Transverse colon (tissue), 4 donors: ENCODE measurements around the gene GALNT18. TPM values are rescaled to one million over a fixed set of nuclear protein-coding genes. Genes with fewer than 3 reads are reported as not detected.
A peak's percentile ranks its signal among the peaks of the same experiment; 100 is the strongest.

ENCODE experiments used
- DNase-seq: peaks from one replicate; pipeline ENCODE4 v3.0.0-alpha.2; 2019
- H3K27ac ChIP-seq, 4 donors: fragments of 200-600 bp; sonication (generic); 2 replicates each; pipeline ENCODE4 v1.5.1; 2016 to 2018; ENCODE audit warnings: inconsistent platforms in 4 of 4
- H3K27me3 ChIP-seq: fragments of 200-600 bp; sonication (generic); 2 replicates; pipeline ENCODE4 v1.5.1; 2017; ENCODE audit warnings: inconsistent platforms
- H3K36me3 ChIP-seq, 4 donors: fragments of 200-600 bp; sonication (generic); 2 replicates each; pipeline ENCODE4 v1.5.1; 2017 to 2019; ENCODE audit warnings: inconsistent platforms in 4 of 4
- H3K4me1 ChIP-seq, 4 donors: fragments of 200-600 bp; sonication (generic); 2 replicates each; pipeline ENCODE4 v1.5.1; 2017 to 2020; ENCODE audit warnings: inconsistent platforms in 4 of 4
- H3K4me3 ChIP-seq, 4 donors: fragments of 200-600 bp; sonication (generic); 1 replicate in 1 of 4; 2 replicates in 3 of 4; pipeline versions ENCODE4 v1.5.1 to v1.6.1; 2017 to 2019; ENCODE audit warnings: inconsistent platforms in 4 of 4
- H3K9me3 ChIP-seq, 2 donors: fragments of 200-600 bp; sonication (generic); 2 replicates each; pipeline ENCODE4 v1.5.1; 2017 to 2019; ENCODE audit warnings: inconsistent platforms in 2 of 2
- CTCF ChIP-seq, 5 experiments: fragments of 200-600 bp in 3 of 5; fragments of 450-650 bp in 2 of 5; sonication (generic) in 3 of 5; IDR thresholded peaks; 1 replicate in 2 of 5; 2 replicates in 3 of 5; pipeline ENCODE4 v1.5.1; 2016 to 2017; ENCODE audit warnings: antibody characterized with exemption in 5 of 5, inconsistent platforms in 3 of 5, mild to moderate bottlenecking in 2 of 5, moderate library complexity in 1 of 5
- EP300 ChIP-seq: sonication (generic); formaldehyde crosslinking; IDR thresholded peaks from one replicate; pipeline ENCODE4 v1.6.1; 2017; ENCODE audit warnings: antibody characterized with exemption, low read depth
- POLR2A ChIP-seq: fragments of 450-650 bp; IDR thresholded peaks from one replicate; pipeline ENCODE4 v1.6.1; 2016; ENCODE audit warnings: antibody characterized with exemption, mild to moderate bottlenecking, moderate library complexity
- POLR2AphosphoS5 ChIP-seq, 3 donors: sonication (generic); formaldehyde crosslinking; IDR thresholded peaks; one replicate each; pipeline ENCODE4 v1.6.1; 2016; ENCODE audit warnings: antibody characterized with exemption in 3 of 3
- WGBS, 2 donors: methylation state at CpG; one replicate each; pipeline ENCODE4 v1.1.5; 2018; ENCODE audit warnings: low coverage in 1 of 2; 5-methylcytosine and 5-hydroxymethylcytosine counted together
- in situ Hi-C, 4 donors: fragments of 200-750 bp; cut with MboI; loops; one replicate each; pipeline versions ENCODE4 v1.15.0 to v1.15.1; 2017; ENCODE audit warnings: low sequenced_read_pairs in 3 of 4, low pct_ligation_motif_present in 1 of 4, low pct_unique_long_range_greater_than_20kb in 1 of 4
- intact Hi-C: fragments of 100-400 bp; cut with DNase I; formaldehyde crosslinking; loops from one replicate; pipeline ENCODE4 v1.15.1; 2023; ENCODE audit warnings: low total_unique reads
- total RNA-seq, 4 donors: library from RNA; depleted of rRNA; stranded (reverse); fragments of >200 nt; gene quantifications; one replicate each; pipeline ENCODE4 v1.1.0, GENCODE V29; 2016

GALNT18 gene
- total RNA-seq, 4 donors from 2014 or later = 5.6 to 22.1 (median 8.4) TPM

GRCh38 chr11:11396301-11397035 lies 225.3 kb downstream of the GALNT18 start:
- Histone ChIP-seq H3K4me1 (peaks cover 7 to 23% (median 9%) of the 10 kb centered on the region in 4 donors), H3K4me3 (no peak overlapping the region), H3K9me3 (no peaks in the 10 kb centered on the region), H3K27me3 (no peaks in the 10 kb centered on the region), H3K36me3 (no peaks in the 10 kb centered on the region), H3K27ac (peak overlapping the region; percentile 34 to 50 (median 44))
- TF ChIP-seq CTCF (IDR thresholded peaks at IDR 0.05) (no peak), POLR2AphosphoS5 (IDR thresholded peaks at IDR 0.05) (peak in 1 of 3 donors; percentile 33)
- DNase-seq = no peak
- 62 to 80% methylated on average over 1 to 11 of the region's 11 CpGs for WGBS, 2 donors
- in situ Hi-C loops (no loop called here), intact Hi-C loops (no loop called here)

DNA sequence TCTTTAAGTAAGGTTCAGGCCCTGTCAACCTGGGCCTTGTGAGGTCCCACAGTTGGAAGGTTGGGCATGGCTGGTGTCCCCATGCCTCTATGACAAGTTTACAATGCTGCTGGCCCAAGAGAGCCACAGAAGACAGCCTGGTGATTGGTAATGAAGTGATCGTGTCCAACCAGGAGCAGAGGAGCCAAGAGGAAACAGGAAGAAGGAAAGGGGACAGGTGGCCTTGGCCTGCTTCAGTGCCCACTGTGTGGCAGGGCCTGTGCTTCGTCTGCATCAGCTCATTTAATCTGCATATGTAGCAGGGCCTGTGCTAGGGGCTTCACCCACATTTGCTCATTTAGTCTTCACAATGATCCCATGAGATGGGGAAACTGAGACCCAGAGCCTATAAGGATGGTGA lies 226.7 kb downstream of the GALNT18 start:
- H3K36me3 ChIP-seq = no peaks in the 10 kb centered on the region
- no peak for TF ChIP-seq POLR2A
- TF ChIP-seq EP300 = no peak
- TF ChIP-seq POLR2AphosphoS5 (IDR thresholded peaks at IDR 0.05) = no peak
- no peak for TF ChIP-seq CTCF (IDR thresholded peaks at IDR 0.05)
- intact Hi-C loops (no loop called here), in situ Hi-C loops (no loop called here)
- no peak overlapping the region for H3K4me3 ChIP-seq
- no peaks in the 10 kb centered on the region for H3K9me3 ChIP-seq
- no peaks in the 10 kb centered on the region for H3K27me3 ChIP-seq
- DNase-seq = no peak
- 80 to 88% methylated on average over 1 to 2 of the region's 2 CpGs for WGBS, 2 donors
- no peak overlapping the region for H3K27ac ChIP-seq
- peaks cover 7 to 36% (median 11%) of the 10 kb centered on the region in 4 donors for H3K4me1 ChIP-seq

GRCh38 chr11:11394241-11394640 lies 227.6 kb downstream of the GALNT18 start:
- in situ Hi-C loops = no loop called here
- TF ChIP-seq POLR2A = no peak
- TF ChIP-seq CTCF (IDR thresholded peaks at IDR 0.05) = no peak
- TF ChIP-seq EP300 = no peak
- TF ChIP-seq POLR2AphosphoS5 (IDR thresholded peaks at IDR 0.05) = no peak
- Histone ChIP-seq H3K36me3 (no peaks in the 10 kb centered on the region), H3K27ac (no peak overlapping the region), H3K27me3 (no peaks in the 10 kb centered on the region), H3K9me3 (no peaks in the 10 kb centered on the region), H3K4me1 (peaks cover 7 to 45% (median 18%) of the 10 kb centered on the region in 4 donors), H3K4me3 (no peak overlapping the region)
- intact Hi-C loops = no loop called here
- no peak for DNase-seq

- DNase-seq = peak; percentile 45
- H3K4me1 ChIP-seq = peaks cover 7 to 49% (median 18%) of the 10 kb centered on the region in 4 donors
- 20 to 59% methylated on average over 1 to 13 of the region's 13 CpGs for WGBS, 2 donors
- H3K36me3 ChIP-seq = no peaks in the 10 kb centered on the region
- in situ Hi-C loops (no loop called here), intact Hi-C loops (no loop called here)
- TF ChIP-seq POLR2AphosphoS5 (IDR thresholded peaks at IDR 0.05) (peak; percentile 33 to 55 (median 34)), POLR2A (no peak), CTCF (IDR thresholded peaks at IDR 0.05) (peak in 1 of 5 experiments; percentile 22), EP300 (no peak)
- H3K9me3 ChIP-seq = no peaks in the 10 kb centered on the region
- H3K4me3 ChIP-seq = no peak overlapping the region
- peak overlapping the region; percentile 38 to 61 (median 54) for H3K27ac ChIP-seq
- H3K27me3 ChIP-seq = no peaks in the 10 kb centered on the region
These were observed 229.9 kb downstream of the GALNT18 start for GRCh38 chr11:11391796-11392463.
